HG02763 (cell line): Measurements from ENCODE around the gene MAP2K1.
A peak's percentile ranks its signal among the peaks of the same experiment; 100 is the strongest.
"Not testable (repeated sequence)": the region's sequence is repeated elsewhere in the genome, so short reads cannot be mapped to it uniquely, and the experiment has no call there.

Experiments used
- ATAC-seq: cut with Tn5 transposase; IDR thresholded peaks from one replicate; pipeline ENCODE4 v1.9.1; 2021; ENCODE audit warnings: mild to moderate bottlenecking, moderate library complexity; ENCODE audit not compliant: unreplicated experiment

The MAP2K1 gene

GRCh38 chr15:66386204-66387123, at the start of gene MAP2K1:
TSS of gene MAP2K1 (plus strand) at chr15:66386912. CDS start at chr15:66387348, 436 bp downstream.
- ATAC-seq: peak; percentile 81

DNA sequence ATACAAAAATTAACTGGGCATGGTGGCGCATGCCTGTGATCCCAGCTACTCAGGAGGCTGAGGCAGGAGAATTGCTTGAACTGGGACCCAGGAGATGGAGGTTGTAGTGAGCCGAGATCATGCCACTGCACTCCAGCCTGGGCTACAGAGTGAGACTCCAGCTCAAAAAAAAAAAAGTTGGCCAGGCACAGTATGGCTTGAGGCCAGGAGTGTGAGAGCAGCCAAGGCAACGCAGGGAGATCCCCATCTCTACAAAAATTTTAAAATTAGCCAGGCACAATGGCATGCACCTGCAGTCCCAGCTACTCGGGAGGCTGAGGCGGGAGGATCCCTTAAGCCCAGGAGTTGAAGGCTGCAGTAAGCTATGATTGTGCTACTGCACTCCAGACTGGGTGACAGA, 38.2 kb upstream of the MAP2K1 start:
- ATAC-seq: not testable (repeated sequence)

DNA sequence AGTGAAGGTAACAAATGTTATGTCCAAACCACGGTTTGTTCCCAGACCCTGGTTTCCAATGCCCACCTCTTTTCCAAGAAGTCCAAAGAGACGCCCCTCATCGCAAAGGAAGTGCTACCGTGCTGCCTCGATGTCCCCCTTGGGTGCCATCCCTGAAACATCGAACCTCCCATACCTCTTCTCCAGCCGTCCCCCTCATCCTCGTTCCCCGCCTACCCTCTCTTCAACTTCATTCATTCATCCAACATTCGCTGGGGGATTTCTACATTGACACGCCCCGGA, 30.7 kb upstream of the MAP2K1 start:
- no peak for ATAC-seq

DNA sequence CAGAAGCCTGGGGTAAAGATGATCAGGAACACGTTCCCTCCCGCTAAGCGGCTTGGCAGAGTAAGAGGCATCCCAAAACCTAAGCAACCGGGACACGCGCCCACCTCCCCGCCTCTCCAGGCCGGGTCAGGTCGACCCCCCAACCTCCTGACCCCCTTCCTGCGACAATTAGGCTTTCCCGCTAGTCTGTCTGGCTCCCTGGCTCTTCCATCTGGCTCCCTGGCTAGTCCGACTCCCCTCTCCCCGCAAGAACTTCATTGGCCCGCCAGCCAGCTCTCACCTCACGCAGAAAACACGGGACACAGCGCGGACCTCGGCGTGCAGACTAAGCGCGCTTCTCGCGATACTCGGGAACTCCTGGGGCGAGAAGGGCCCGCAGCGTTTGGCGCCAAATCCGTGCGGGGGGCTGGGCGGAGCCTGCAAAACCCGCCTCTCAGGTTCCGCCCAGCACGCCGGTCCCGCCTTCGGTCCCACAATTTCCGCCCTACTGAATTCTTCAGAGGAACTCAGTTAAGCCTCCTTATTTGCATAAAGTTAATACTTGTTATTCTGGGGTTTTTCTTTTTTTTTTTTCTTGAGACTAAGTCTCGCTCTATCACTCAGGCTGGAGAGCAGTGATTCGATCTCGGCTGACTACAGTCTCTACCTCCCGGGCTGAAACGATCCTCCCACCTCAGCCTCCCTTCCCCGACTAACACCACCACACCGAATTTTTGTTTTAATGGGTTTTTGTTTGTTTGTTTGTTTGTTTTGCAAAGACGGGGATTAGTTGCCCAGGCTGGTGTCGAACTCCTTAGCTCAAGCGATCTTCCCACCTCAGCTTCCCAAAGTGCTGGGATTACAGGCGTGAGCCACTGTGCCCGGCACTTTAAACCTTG, 30.1 kb upstream of the MAP2K1 start, which contains the start of gene TIPIN:
Gene TIPIN (minus strand): TSS at position 327 of the 878 bp plus-strand sequence. CDS start 3,738 bp downstream, outside the sequence.
- peak; percentile 88 for ATAC-seq

GRCh38 chr15:66359740-66360139, 27.0 kb upstream of the MAP2K1 start:
- ATAC-seq: no peak

GRCh38 chr15:66361745-66362460, 24.8 kb upstream of the MAP2K1 start:
- ATAC-seq: not testable (repeated sequence)

GRCh38 chr15:66362776-66363175, 23.9 kb upstream of the MAP2K1 start:
- no peak for ATAC-seq

- no peak for ATAC-seq
Measured at GRCh38 chr15:66364944-66365528, 21.7 kb upstream of the MAP2K1 start.

DNA sequence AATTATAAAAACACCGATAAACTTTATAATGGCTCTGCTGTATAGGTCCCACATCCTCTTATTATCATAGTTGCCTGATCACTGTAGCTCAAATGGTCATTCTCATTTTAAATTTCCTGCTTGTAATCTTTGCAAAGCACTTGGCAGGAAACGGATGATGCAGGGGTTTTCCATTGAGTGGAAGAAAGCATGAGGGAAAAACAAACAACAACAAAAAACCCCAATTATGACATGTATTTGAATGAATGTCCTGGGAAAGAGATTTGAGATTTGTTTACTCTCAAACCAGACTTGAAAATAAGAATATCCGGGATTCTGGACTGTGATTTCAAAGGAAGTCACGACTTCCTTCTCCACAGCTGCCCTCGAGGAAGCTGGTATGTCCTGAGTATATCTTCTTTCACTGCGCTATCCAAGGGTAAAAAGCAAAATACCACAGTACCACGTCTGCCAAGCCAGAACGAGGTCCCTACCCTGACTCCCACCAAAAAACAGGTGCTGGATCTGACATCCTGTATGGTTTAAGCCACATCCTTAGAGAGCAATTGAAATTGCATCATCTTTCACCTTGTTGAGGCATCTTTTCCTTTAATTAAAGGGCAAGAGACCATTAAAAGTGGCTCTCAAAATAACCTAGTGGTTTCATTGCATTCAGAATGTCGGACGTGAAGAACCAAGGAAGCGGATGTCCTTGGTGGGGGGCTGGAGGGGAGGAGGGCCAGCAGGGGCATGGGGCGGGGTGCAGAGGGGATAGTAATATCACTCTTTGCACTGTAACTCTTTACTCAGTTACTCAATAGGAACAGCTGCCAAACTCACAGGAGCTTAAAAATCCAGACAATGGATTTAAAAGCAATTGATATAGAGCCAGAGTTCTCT, 16.7 kb upstream of the MAP2K1 start:
- no peak for ATAC-seq

DNA sequence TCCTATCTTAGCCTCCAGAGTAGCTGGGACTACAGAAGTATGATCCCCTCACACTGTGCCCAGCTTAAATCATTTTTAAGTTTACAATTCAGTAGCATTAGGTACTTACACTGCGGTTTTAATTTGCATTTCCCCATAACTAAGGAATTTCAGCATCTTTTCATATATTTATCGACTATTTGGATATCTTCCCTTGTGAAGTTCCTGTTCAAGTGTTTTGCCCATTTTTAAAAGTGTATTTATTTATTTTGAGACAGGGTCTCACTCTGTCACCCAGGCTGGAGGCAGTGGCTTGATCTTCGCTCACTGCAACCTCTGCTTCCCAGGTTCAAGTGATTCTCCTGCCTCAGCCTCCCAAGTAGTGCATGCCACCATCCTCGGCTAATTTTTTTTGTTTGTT, 12.5 kb upstream of the MAP2K1 start:
- ATAC-seq: no peak

DNA sequence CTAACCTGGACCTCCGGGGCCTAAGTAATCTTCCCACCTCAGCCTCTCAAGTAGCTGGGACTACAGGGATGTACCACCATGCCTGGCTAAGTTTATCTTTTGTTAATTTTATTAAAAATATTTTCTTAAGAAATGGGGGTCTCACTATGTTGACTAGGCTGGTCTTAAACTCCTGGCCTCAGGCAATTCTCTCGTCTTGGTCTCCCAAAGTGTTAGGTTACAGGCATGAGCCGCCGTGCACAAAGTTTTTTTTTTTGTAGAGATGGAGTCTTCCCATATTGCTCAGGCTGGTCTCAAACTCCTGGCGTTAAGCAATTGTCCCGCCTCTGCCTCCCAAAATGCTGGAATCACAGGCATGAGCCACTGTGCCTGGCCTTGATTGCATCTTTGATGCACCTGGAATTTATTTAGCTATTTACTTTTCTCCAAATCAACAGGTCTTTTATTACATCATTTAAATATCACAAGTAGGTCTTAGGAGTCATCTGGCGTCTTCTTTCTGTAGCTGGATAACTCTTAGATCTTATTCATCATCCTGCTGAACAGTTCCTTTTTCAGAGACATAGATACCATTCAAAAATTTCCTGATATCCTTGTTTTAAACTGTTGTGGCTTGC, 7.8 kb upstream of the MAP2K1 start:
- ATAC-seq: no peak

GRCh38 chr15:66381376-66381775, 5.3 kb upstream of the MAP2K1 start:
- not testable (repeated sequence) for ATAC-seq

DNA sequence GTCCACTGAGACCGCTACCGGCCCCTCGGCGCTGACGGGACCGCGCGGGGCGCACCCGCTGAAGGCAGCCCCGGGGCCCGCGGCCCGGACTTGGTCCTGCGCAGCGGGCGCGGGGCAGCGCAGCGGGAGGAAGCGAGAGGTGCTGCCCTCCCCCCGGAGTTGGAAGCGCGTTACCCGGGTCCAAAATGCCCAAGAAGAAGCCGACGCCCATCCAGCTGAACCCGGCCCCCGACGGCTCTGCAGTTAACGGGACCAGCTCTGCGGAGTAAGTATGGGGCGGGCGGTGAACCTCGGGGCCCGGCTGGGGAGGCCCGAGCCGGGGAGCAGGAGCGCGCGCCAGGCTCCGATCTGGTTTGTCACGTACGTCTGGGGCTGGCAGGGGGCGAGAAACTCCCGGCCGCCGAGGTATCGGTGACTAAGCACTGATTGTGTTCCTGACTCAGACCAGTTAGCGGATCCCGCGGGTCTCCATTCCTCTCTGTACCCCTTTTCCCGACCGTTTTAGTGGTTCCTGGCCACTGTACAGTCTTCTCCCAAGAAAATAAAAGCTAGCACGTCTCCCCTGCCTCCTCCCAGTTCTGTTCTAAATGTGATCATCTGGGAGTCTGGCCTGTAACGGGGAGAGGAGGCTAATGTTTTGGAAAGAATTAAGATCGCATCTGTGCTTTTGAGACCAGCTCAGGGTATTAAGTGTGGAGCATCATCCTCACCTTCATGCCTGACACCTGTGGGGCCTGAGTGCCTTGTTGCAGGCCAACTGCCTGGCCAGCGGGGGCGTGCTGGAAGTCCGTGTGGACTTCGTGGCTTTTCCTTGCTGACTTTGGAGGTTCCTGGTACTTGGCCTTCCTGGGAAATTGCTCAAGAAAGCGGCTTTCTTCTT, 691 bp downstream of the MAP2K1 start:
- peak; percentile 11 for ATAC-seq

DNA sequence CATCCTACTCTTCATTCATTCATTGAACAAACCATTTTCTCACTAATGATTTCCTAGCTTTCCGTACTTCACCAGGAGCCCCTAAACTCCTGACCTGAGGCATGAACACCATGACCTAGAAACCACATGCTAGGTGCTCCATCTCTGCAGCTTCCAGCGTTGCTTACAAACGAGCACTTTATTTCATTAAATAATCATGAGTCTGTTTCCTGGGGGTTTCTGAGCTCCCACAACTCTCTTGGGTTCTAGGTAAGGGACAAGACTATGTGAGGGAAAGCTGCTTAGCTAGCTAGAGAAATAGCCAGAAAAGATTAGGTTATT, 1.3 kb downstream of the MAP2K1 start:
- no peak for ATAC-seq

GRCh38 chr15:66388576-66388975, 1.9 kb downstream of the MAP2K1 start:
- no peak for ATAC-seq

- no peak for ATAC-seq
Measured at GRCh38 chr15:66389098-66389858, 2.6 kb downstream of the MAP2K1 start.

DNA sequence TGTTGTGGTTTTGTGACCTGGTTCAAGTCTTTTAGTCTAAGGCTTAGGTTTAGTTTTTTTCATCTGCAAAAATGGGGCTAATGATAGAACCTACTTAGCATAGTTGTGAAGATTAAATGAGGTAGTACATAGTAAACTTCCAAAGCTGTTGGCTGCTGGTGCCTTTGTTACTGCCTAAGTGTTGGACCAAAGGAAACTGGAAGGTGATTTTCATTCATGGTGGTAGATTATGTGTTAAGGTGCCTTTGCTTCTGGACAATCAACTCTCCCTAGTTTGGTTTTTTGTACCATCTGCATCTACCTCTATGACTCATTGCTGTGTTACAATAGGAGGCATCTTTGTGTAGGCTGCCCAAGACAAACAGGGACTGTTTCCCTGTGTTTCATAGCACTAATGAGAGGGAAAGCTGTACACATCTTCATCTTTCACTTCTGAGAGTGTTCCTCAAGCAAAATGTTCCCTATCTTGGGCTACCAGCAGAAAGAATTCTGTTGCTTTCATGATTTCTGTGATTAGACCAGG, 3.2 kb downstream of the MAP2K1 start:
- no peak for ATAC-seq

DNA sequence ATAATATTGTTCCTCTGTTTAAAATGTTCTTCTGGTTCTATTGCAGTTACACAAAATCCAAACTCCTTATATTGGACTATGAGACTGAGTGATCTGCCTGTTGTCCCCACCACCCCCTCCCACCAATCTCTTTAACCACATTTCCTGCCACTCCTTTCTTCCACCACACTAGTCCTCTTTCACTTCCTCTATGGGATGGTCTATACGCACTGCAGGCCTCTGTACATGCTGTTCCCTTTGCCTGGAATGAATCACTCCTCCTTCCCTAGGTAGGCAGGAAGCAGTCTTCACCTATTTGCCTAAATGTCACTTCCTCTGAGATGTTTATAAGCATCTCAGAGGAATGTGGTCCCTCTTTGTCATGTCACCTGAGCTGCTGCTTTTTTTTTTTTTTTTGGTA, 4.0 kb downstream of the MAP2K1 start:
- no peak for ATAC-seq
